ENCODE measurements around the gene PEX3. TPM values are rescaled to one million over a fixed set of nuclear protein-coding genes. Genes with fewer than 3 reads are reported as not detected.

The PEX3 gene
- total and polyA plus RNA-seq, 4 donors, result 7.4 to 31.0 (median 12.5) TPM

- Histone ChIP-seq H3K9ac (ENCODE audit: insufficient read depth in 1 of 2, low read length in 2 of 2) (no peak overlapping the region), H3K9me3 (ENCODE audit: control insufficient read depth in 4 of 4, insufficient read depth in 3 of 4, low read length in 3 of 4) (no peaks in the 10 kb centered on the region), H3K4me1 (ENCODE audit: control insufficient read depth in 5 of 5, insufficient read depth in 5 of 5, low read length in 5 of 5) (no peaks in the 10 kb centered on the region), H3K36me3 (ENCODE audit: control insufficient read depth in 4 of 4, insufficient read depth in 4 of 4, low read length in 4 of 4) (peaks cover 4 to 16% (median 9%) of the 10 kb centered on the region in 4 donors), H3K27me3 (ENCODE audit: control insufficient read depth in 3 of 3, insufficient read depth in 3 of 3, low read length in 2 of 3) (no peaks in the 10 kb centered on the region), H3K4me3 (no peak overlapping the region), H3K27ac (ENCODE audit: low read depth in 1 of 2, low read length in 1 of 2) (no peak overlapping the region)
- no peak for ATAC-seq (ENCODE audit: insufficient read depth, low FRiP score)
- no peak for DNase-seq
- TF ChIP-seq, protein P1, sequence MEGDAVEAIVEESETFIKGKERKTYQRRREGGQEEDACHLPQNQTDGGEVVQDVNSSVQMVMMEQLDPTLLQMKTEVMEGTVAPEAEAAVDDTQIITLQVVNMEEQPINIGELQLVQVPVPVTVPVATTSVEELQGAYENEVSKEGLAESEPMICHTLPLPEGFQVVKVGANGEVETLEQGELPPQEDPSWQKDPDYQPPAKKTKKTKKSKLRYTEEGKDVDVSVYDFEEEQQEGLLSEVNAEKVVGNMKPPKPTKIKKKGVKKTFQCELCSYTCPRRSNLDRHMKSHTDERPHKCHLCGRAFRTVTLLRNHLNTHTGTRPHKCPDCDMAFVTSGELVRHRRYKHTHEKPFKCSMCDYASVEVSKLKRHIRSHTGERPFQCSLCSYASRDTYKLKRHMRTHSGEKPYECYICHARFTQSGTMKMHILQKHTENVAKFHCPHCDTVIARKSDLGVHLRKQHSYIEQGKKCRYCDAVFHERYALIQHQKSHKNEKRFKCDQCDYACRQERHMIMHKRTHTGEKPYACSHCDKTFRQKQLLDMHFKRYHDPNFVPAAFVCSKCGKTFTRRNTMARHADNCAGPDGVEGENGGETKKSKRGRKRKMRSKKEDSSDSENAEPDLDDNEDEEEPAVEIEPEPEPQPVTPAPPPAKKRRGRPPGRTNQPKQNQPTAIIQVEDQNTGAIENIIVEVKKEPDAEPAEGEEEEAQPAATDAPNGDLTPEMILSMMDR (IDR thresholded peaks at IDR 0.05; ENCODE audit: control extremely low read depth, extremely low read depth), result no peak
- 96 to 100% methylated on average over 1 of the region's 1 CpG for WGBS, 2 donors
Measured at GRCh38 chr6:143476545-143476944, 25.9 kb downstream of the PEX3 start.

DNA sequence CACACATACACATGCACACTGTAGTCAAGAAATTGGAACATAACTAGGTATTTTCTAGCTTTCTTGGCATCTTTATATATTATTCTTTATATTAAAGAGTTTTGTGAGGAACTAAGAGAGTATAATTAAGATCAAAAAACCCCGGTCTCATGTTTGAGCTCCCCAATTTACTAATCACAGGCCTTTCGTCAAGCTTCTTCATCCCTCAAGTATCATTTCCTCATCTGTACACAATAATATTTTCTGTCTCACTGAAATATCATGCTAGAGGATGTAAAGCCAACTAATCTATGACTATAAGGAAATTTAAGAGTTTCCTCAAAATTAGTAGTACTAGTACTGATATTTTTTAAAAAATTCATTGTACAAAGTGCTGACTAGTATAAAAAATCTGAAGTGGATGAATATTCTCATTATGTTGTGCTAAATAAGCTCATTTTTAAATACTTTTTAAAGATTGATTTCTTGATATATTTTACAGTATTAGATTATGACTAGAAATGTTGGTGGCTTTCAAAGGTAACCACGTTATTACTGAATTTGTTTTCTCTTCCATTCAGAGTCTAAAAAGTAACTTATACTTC lies 28.0 kb downstream of the PEX3 start:
- no peaks in the 10 kb centered on the region for H3K9me3 ChIP-seq (ENCODE audit: control insufficient read depth in 4 of 4, insufficient read depth in 3 of 4, low read length in 3 of 4)
- 86 to 89% methylated on average over 3 of the region's 3 CpGs for WGBS, 2 donors
- TF ChIP-seq, protein P1 (IDR thresholded peaks at IDR 0.05; ENCODE audit: control extremely low read depth, extremely low read depth), result no peak
- no peak overlapping the region for H3K4me3 ChIP-seq
- H3K27me3 ChIP-seq (ENCODE audit: control insufficient read depth in 3 of 3, insufficient read depth in 3 of 3, low read length in 2 of 3), result no peaks in the 10 kb centered on the region
- no peak overlapping the region for H3K9ac ChIP-seq (ENCODE audit: insufficient read depth in 1 of 2, low read length in 2 of 2)
- no peak for ATAC-seq (ENCODE audit: insufficient read depth, low FRiP score)
- no peak overlapping the region for H3K27ac ChIP-seq (ENCODE audit: low read depth in 1 of 2, low read length in 1 of 2)
- H3K4me1 ChIP-seq (ENCODE audit: control insufficient read depth in 5 of 5, insufficient read depth in 5 of 5, low read length in 5 of 5), result no peaks in the 10 kb centered on the region
- no peak for DNase-seq
- peaks cover under 1 to 8% (median 4%) of the 10 kb centered on the region in 4 donors for H3K36me3 ChIP-seq (ENCODE audit: control insufficient read depth in 4 of 4, insufficient read depth in 4 of 4, low read length in 4 of 4)

GRCh38 chr6:143482593-143482992 lies 32.0 kb downstream of the PEX3 start:
- TF ChIP-seq, protein P1 (IDR thresholded peaks at IDR 0.05; ENCODE audit: control extremely low read depth, extremely low read depth), result no peak
- Histone ChIP-seq H3K4me1 (ENCODE audit: control insufficient read depth in 5 of 5, insufficient read depth in 5 of 5, low read length in 5 of 5) (no peaks in the 10 kb centered on the region), H3K4me3 (no peak overlapping the region), H3K27ac (ENCODE audit: low read depth in 1 of 2, low read length in 1 of 2) (no peak overlapping the region), H3K9me3 (ENCODE audit: control insufficient read depth in 4 of 4, insufficient read depth in 3 of 4, low read length in 3 of 4) (no peaks in the 10 kb centered on the region), H3K9ac (ENCODE audit: insufficient read depth in 1 of 2, low read length in 2 of 2) (no peak overlapping the region), H3K27me3 (ENCODE audit: control insufficient read depth in 3 of 3, insufficient read depth in 3 of 3, low read length in 2 of 3) (no peaks in the 10 kb centered on the region), H3K36me3 (ENCODE audit: control insufficient read depth in 4 of 4, insufficient read depth in 4 of 4, low read length in 4 of 4) (peaks cover 0 to 3% (median 1%) of the 10 kb centered on the region in 4 donors)
- ATAC-seq (ENCODE audit: insufficient read depth, low FRiP score) (no peak), DNase-seq (no peak)
- 96 to 98% methylated on average over 2 of the region's 2 CpGs for WGBS, 2 donors

GRCh38 chr6:143485967-143486366 lies 35.4 kb downstream of the PEX3 start:
- no peak overlapping the region for H3K27ac ChIP-seq (ENCODE audit: low read depth in 1 of 2, low read length in 1 of 2)
- no peak overlapping the region for H3K9ac ChIP-seq (ENCODE audit: insufficient read depth in 1 of 2, low read length in 2 of 2)
- no peaks in the 10 kb centered on the region for H3K9me3 ChIP-seq (ENCODE audit: control insufficient read depth in 4 of 4, insufficient read depth in 3 of 4, low read length in 3 of 4)
- no peak overlapping the region for H3K4me3 ChIP-seq
- H3K27me3 ChIP-seq (ENCODE audit: control insufficient read depth in 3 of 3, insufficient read depth in 3 of 3, low read length in 2 of 3), result no peaks in the 10 kb centered on the region
- TF ChIP-seq, protein P1 (IDR thresholded peaks at IDR 0.05; ENCODE audit: control extremely low read depth, extremely low read depth), result no peak
- ATAC-seq (ENCODE audit: insufficient read depth, low FRiP score) (no peak), DNase-seq (no peak)
- H3K4me1 ChIP-seq (ENCODE audit: control insufficient read depth in 5 of 5, insufficient read depth in 5 of 5, low read length in 5 of 5), result no peaks in the 10 kb centered on the region
- 91 to 95% methylated on average over 2 of the region's 2 CpGs for WGBS, 2 donors
- H3K36me3 ChIP-seq (ENCODE audit: control insufficient read depth in 4 of 4, insufficient read depth in 4 of 4, low read length in 4 of 4), result peaks cover 0 to 3% (median 0%) of the 10 kb centered on the region in 4 donors

Measured in lung (tissue), 12 donors.